NCI-H187 treated with DMSO at 0.1 percent for 48 hours (cell line): ENCODE data around the gene P2RX4.
"Not testable (repeated sequence)": the region's sequence is repeated elsewhere in the genome, so short reads cannot be mapped to it uniquely, and the experiment has no call there.

ENCODE experiments used
- DNase-seq: peaks from one replicate; lab custom pipeline; 2025; lab: John Stamatoyannopoulos, UW

P2RX4 gene

DNA sequence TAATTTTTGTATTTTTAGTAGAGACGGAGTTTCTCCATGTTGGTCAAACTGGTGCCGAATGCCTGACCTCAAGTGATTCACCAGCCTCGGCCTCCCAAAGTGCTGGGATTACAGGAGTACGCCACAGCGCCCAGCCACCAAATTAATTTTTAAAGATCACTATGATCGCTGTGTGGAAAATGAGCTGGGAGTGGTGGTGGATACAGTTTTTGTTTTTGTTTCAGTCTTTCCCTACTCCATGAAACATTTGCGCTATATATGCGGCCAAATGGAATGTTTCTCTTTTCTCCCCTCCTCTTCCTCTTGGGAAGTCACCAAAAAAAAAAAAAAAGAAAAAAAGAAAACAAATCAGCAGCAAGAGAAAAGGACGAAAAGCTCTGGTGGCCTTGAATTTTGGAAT is 20.8 kb upstream of the P2RX4 start:
- DNase-seq = no peak

- DNase-seq = no peak
These were observed 20.2 kb upstream of the P2RX4 start for GRCh38 chr12:121189619-121190155.

- no peak for DNase-seq
These were observed 19.4 kb upstream of the P2RX4 start for GRCh38 chr12:121190523-121191031.

- no peak for DNase-seq
These were observed 18.8 kb upstream of the P2RX4 start for GRCh38 chr12:121191151-121191550.

DNA sequence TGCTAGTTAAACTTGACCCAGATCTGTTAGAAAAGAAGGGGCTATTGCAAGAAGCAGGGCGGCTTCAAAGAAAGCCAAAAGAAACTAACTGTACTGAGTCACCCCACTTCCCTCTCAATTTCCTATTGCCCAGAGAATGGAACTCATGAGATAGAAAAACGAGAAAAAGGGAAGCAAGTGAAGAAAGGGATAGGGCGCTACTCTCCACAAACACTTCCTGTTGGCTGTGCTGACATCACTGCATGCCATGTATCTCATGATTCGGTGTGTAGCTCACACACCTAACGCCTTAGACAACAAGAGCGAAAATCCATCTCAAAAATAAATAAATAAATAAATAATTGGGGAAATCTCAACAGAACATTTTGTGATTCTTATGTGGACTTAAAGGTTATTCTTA is 13.0 kb upstream of the P2RX4 start:
- no peak for DNase-seq

GRCh38 chr12:121198949-121199348 is 11.0 kb upstream of the P2RX4 start:
- no peak for DNase-seq

DNA sequence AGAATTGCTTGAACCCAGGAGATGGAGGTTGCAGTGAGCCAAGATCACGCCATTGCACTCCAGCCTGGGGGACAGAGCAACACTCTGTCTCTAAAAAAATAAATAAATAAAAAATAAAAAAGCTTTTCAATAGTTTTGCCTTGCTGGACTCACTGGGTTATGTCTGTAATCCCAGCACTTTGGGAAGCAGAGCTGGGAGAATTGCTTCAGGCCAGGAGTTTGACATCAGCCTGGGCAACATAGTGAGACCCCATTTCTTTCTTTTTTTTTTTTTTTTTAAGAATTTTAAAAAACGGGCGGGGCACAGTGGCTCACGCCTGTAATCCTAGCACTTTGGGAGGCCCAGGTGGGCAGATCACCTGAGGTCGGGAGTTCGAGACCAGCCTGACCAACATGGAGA is 8.8 kb upstream of the P2RX4 start:
- DNase-seq = not testable (repeated sequence)

DNA sequence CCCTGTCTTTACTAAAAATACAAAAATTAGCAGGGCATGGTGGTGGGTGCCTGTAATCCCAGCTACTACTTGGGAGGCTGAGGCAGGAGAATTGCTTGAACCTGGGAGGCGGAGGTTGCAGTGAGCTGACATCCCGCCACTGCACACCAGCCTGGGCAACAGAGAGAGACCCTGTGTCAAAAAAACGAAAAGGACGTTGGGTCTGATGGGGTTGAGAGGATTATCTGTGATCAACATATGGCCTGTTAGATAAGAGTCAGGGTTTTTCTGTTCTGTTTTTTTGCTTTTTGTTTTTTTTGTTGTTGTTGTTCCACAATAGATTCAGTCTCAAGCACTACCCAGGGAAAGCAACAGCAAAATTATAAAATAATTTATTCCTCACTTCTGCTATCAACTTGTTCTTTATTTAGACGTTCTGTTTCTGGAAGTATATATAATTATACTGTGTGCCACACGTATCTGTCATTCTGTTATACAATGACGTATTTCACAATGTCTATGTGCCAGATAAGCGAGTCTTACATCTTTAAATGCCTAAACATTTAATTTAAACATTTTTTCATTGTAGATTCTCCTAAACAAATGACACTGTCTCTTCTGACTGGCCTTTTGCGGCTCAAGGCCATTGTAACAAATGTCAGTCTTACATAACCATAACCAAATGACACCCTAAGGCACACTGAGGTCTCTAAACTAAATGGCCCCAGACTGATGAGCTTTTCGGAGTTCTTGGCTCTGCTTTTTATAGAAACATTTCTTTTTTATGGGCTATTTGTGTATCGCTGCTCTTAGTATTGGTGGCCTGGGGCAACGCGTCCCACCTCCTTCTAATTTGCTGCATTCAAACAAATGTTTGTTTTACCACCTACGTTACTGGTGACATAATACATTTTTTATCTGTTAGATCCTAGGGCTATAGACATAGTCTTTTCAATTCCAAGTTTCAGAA is 7.2 kb upstream of the P2RX4 start:
- DNase-seq = no peak

GRCh38 chr12:121203482-121203881 is 6.4 kb upstream of the P2RX4 start:
- no peak for DNase-seq

- DNase-seq = no peak
These were observed 4.4 kb upstream of the P2RX4 start for GRCh38 chr12:121205491-121205890.

- not testable (repeated sequence) for DNase-seq
These were observed 1.4 kb upstream of the P2RX4 start for GRCh38 chr12:121208571-121208970.

- DNase-seq = no peak
These were observed 708 bp upstream of the P2RX4 start for GRCh38 chr12:121209221-121209620.

DNA sequence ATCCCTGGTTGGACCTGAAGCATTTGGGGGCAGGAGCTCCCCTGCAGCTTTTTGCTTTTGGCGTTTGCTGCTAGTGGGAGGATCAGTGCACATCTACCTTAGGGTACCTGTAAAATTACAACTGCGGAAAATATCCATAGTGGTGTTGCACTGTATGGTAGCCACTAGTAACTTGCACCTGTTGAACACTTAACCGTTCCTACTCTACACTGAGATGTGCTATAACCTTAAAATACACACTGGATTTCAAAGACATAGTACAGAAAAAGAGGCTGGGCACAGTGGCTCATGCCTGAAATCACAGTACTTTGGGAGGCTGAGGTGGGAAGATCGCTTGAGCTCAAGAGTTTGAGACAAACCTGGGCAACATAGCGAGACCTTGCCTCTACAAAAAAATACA is 2.9 kb downstream of the P2RX4 start:
- no peak for DNase-seq

DNA sequence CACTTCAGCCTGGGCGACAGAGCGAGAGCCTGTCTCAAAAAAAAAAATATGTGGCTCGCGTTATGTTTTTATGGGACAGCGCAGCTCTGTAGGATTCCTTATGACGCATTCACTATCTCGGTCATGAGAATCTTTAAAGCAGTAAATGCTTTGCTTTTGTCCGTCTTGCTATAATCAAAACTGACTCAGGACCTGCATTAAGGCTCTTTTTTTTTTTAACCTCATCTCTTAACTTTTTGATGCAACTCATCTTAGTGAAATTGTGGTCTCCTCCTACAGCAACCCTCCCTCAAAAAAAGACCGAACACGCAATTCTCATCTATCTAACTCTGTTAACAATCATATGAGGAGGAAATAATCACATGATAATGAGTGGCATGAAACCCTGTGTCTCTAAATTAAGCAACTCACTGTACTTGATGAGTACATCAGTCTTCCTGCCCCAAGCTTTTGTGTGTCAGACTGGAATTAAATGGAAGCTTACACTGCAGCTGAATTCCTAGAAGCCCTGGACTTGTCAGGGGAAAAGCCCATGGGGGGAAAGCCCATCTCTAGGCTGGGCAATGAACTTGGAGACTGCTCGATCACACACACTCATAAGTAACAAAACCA is 4.3 kb downstream of the P2RX4 start:
- no peak for DNase-seq

DNA sequence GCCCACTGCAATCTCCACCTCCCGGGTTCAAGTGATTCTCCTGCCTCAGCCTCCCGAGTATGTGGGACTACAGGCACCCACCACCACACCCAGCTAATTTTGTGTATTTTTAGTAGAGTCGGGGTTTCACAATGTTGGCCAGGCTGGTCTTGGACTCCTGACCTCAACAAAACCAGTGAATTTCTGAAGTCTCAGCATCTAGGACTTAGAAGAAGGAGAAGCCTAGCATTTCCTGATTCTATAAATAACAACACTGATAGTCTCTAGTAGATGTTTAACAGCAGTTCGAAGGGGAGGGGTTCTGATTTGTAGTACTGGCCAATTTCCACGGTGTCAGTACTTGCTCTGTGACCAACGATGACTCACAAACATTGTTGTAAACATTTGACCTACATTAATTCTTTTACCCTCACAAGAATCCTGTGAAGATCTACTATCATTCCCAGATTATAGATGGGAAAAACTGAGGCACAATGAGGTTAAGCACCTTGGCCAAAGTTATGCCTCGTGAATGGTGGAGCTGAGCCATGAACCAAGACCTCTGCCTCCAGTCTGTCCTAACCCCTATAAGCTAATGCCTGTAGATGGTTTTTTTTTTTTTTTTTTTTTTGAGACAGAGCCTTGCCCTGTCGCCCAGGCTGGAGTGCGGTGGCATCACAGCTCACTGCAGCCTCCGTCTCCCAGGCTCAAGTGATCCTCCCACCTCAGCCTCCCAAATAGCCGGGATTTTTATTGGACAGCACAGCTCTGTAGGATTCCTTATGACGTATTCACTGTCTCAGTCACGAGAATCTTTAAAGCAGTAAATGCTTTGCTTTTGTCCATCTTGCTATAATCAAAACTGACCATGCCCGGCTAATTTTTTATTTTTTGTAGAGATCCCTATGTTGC is 5.2 kb downstream of the P2RX4 start:
- no peak for DNase-seq

DNA sequence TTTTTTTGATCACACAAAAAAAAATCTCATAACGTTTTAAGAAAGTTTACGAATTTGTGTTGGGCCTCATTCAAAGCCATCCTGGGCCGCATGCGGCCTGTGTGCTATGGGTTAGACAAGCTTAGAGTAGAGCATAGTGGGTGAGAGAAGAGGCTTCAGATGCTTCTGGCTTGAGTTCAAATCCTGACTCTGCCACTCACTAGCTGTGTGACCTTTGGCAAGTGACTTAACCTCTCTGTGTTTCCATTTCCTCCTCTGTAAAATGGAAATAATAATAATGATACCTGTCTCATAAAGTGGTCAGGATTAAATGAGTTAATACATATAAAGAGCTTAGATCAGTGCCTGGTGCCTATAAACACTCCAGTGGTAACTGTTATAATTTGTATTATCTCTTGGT is 6.2 kb downstream of the P2RX4 start:
- DNase-seq = no peak

DNA sequence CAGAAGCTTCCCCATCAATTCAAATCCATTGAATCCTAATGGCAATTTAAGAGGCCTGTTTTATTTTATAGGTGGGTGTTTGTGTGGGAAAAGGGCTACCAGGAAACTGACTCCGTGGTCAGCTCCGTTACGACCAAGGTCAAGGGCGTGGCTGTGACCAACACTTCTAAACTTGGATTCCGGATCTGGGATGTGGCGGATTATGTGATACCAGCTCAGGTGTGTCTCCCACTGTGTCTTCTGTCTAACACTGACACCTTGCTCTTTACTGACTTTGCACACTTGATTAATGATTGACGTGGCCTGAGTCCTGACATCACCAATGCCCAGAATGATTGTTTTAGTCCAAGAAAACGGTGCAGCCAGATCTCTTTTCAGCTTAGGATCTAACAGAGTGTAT is 7.1 kb downstream of the P2RX4 start:
- DNase-seq = no peak

- DNase-seq = no peak
These were observed 7.8 kb downstream of the P2RX4 start for GRCh38 chr12:121217761-121218160.

- no peak for DNase-seq
These were observed 8.8 kb downstream of the P2RX4 start for GRCh38 chr12:121218588-121219352.

GRCh38 chr12:121219353-121219986 is 9.5 kb downstream of the P2RX4 start:
- no peak for DNase-seq

DNA sequence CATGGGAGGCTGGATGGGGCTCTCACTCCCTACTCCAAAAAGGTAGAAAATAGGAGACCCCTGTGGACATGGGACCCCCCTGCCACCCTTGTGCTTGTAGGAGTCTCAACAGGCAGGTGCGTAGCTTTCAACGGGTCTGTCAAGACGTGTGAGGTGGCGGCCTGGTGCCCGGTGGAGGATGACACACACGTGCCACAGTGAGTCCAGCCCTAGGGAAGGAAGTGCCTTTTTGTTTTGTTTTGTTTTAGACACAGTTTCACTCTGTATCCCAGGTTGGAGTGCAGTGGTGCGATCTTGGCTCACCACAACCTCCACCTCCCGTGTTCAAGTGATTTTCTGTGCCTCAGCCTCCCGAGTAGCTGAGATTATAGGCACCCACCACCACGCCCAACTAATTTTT is 12.9 kb downstream of the P2RX4 start:
- no peak for DNase-seq
